Activated T-helper 17 cell treated with anti-CD3 and anti-CD28 coated beads, Interleukin-2, amount 50 U/mL, for 72 hours (primary cell): ENCODE data around the gene PKN2. TPM values are rescaled to one million over a fixed set of nuclear protein-coding genes. Genes with fewer than 3 reads are reported as not detected.
A peak's percentile ranks its signal among the peaks of the same experiment; 100 is the strongest.
"Not testable (repeated sequence)": the region's sequence is repeated elsewhere in the genome, so short reads cannot be mapped to it uniquely, and the experiment has no call there.

Source experiments
- ATAC-seq: fragments of 150-1000 bp; cut with Tn5 transposase; replicated peaks from 2 replicates; pipeline ENCODE4 v1.10.0; 2021; ENCODE audit warnings: mild to moderate bottlenecking, moderate library complexity
- H3K27ac Mint-ChIP-seq: one replicate; pipeline ENCODE4 v1.8.0; 2022; ENCODE audit warnings: mixed read lengths
- H3K27me3 Mint-ChIP-seq: one replicate; pipeline ENCODE4 v1.8.0; 2022; ENCODE audit warnings: mixed read lengths
- H3K36me3 Mint-ChIP-seq: one replicate; pipeline ENCODE4 v1.8.0; 2022; ENCODE audit warnings: low read depth, mild to moderate bottlenecking, mixed read lengths
- H3K4me1 Mint-ChIP-seq: one replicate; pipeline ENCODE4 v1.8.0; 2022; ENCODE audit warnings: mixed read lengths
- H3K4me3 Mint-ChIP-seq: one replicate; pipeline ENCODE4 v1.8.0; 2022; ENCODE audit warnings: mild to moderate bottlenecking, mixed read lengths
- H3K9me3 Mint-ChIP-seq: one replicate; pipeline ENCODE4 v1.8.0; 2022; ENCODE audit warnings: mixed read lengths
- total RNA-seq, 2 donors: library from RNA; stranded (reverse); gene quantifications; one replicate each; pipeline ENCODE4 v1.2.3, GENCODE V29; 2022

Gene PKN2
- total RNA-seq, 2 donors from 2014 or later, result 23.7 to 24.1 TPM

DNA sequence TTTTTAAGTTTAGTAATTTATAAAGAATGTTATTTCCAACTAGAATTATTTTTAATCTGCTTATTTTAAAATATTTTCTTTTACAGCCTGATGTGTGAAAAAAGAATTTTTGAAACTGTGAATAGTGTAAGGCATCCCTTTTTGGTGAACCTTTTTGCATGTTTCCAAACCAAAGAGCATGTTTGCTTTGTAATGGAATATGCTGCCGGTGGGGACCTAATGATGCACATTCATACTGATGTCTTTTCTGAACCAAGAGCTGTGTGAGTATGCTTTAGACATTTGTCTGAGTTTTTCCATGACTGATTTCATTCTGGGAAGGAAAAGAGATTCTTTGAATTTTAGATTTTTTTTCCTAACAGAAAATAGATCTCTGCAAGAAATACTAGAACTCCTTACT, 129.4 kb downstream of the PKN2 start:
- Mint-ChIP-seq H3K4me1 (peaks cover 4% of the 10 kb centered on the region), H3K27ac (no peak overlapping the region), H3K4me3 (no peak overlapping the region), H3K27me3 (no peaks in the 10 kb centered on the region), H3K36me3 (peaks cover 69% of the 10 kb centered on the region), H3K9me3 (no peaks in the 10 kb centered on the region)
- ATAC-seq, result no peak

DNA sequence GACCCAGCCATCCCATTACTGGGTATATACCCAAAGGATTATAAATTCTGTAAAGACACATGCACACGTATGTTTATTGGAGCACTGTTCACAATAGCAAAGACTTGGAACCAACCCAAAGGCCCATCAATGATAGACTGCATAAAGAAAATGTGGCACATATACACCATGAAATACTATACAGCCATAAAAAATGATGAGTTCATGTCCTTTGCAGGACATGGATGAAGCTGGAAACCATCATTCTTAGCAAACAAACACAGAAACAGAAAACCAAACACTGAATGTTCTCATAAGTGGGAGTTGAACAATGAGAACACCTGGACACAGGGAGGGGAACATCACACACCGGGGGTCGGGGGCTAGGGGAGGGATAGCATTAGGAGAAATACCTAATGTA, 135.6 kb downstream of the PKN2 start:
- not testable (repeated sequence) for H3K4me3 Mint-ChIP-seq, ATAC-seq, H3K27ac Mint-ChIP-seq, H3K9me3 Mint-ChIP-seq, H3K4me1 Mint-ChIP-seq, H3K27me3 Mint-ChIP-seq
- H3K36me3 Mint-ChIP-seq, result peaks cover 61% of the 10 kb centered on the region

DNA sequence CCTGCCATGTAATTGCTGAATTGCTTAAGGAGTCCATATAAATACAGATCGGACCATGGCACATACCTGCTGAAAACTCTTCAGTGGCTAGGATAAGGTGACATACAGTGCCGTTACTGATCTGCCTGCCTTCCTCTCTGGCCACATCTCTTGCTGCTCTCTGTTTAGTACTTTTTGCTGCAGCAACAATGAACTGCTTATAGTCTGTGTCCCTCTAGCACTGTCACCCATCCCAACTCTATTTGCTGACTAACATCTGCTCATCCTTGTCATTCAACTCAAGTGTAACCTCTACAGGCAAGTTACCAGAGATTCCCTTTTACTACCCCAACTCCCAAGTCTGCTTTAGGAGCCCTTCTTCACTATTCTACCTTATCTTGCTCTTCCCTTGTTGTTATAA, 141.6 kb downstream of the PKN2 start:
- Mint-ChIP-seq H3K27me3 (no peaks in the 10 kb centered on the region), H3K27ac (no peak overlapping the region), H3K36me3 (peaks cover 60% of the 10 kb centered on the region), H3K9me3 (no peaks in the 10 kb centered on the region), H3K4me1 (no peaks in the 10 kb centered on the region), H3K4me3 (no peak overlapping the region)
- no peak for ATAC-seq

DNA sequence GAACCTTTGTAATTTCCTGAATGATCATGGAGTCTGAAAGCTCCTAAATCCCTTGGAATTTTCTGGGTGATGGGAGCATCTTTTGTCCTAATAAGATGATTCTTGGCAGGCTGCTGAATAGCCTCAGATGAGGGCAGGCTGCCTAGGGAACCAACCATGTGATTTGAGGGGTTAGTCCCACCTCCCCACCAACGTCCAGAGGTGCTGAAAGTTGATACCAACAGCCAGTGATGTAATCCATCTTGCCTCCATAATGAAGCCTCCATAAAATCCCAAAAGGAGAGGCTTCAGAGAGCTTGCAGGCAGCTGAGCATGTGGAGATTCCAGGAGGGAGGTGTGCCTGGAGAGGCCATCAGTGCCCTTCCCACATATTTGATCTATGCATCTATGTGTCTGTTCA, 163.6 kb downstream of the PKN2 start:
- no peak overlapping the region for H3K4me3 Mint-ChIP-seq
- H3K36me3 Mint-ChIP-seq, result peaks cover 29% of the 10 kb centered on the region
- H3K27me3 Mint-ChIP-seq, result no peaks in the 10 kb centered on the region
- no peak for ATAC-seq
- no peaks in the 10 kb centered on the region for H3K9me3 Mint-ChIP-seq
- no peaks in the 10 kb centered on the region for H3K4me1 Mint-ChIP-seq
- peak overlapping the region; percentile 70 for H3K27ac Mint-ChIP-seq

DNA sequence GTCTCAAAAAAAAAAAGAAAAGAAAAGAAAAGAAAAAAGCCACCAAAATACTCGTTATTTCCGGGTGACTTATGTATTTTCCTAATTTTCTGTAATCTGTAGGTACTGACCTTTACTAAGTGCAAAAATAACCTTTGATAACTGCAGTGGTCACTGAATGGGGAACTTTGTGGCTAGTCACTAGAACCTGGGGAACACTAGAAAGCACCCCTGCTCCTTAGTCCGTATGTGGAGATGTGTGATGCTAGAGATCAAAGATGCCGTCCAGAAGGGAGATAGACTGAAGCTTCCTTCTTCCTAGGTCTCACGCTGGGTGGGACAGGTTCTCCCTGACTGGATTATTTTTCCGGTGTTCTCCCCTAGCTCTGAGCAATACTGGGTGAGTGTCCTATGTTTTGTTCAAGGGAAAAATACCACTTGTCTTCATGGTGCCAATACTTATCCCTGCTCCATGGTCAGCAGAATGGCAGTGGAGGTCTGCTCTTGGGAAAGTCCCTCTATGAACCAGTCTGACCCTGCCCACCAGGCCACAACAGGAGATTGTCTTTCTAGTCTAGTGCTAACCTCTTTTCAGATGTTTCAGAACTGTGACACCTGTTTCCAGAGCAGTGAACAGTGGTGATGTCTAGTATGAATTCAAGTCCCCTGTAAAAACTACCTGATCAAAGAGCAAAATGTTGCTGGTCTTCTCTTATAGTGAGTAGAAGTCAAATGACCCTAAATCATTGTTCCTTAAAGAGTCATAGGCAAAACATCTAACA, 167.4 kb downstream of the PKN2 start:
- Mint-ChIP-seq H3K27me3 (no peaks in the 10 kb centered on the region), H3K4me3 (no peak overlapping the region), H3K4me1 (peaks cover 5% of the 10 kb centered on the region), H3K27ac (peak overlapping the region; percentile 66), H3K9me3 (no peaks in the 10 kb centered on the region), H3K36me3 (peaks cover 64% of the 10 kb centered on the region)
- no peak for ATAC-seq

DNA sequence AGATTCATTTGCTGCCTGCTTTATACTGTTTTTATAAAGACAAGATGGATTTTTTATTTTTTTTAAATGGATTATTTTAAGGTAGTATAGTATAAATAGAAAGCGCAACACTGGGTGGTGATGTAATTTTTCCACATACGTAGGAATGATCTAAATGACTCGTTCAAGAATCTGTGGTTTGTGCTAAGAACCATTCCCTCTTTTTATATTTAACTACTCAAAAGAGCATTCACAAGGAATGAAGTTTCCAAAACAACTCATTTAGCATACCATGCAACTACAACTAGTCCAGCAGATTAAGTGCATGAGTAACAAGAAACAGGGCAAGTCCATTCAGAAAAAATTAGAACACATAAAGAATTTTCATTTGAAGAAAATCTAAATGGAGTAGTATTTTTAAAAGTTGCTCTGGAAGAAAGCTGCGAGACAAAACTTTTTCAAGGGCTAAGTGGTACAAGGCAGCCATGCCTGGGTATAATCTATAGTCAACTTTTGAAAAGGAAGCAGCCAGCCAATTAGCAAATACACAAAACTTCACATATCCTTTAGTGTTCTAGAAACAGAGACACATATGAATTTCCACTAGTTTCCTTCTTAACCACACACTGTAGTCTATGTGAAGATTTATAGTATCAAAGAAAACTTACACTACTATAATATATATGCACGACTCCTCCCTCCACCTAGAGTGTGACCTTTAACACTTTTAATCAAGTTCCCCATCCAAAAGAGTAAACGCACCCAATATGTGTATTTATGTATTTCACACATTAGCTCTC, 183.9 kb downstream of the PKN2 start:
- H3K4me1 Mint-ChIP-seq, result peaks cover 22% of the 10 kb centered on the region
- H3K36me3 Mint-ChIP-seq, result peaks cover 50% of the 10 kb centered on the region
- peak; percentile 78 for ATAC-seq
- H3K4me3 Mint-ChIP-seq, result peak overlapping the region; percentile 53
- H3K9me3 Mint-ChIP-seq, result no peaks in the 10 kb centered on the region
- H3K27ac Mint-ChIP-seq, result peak overlapping the region; percentile 22
- no peaks in the 10 kb centered on the region for H3K27me3 Mint-ChIP-seq

DNA sequence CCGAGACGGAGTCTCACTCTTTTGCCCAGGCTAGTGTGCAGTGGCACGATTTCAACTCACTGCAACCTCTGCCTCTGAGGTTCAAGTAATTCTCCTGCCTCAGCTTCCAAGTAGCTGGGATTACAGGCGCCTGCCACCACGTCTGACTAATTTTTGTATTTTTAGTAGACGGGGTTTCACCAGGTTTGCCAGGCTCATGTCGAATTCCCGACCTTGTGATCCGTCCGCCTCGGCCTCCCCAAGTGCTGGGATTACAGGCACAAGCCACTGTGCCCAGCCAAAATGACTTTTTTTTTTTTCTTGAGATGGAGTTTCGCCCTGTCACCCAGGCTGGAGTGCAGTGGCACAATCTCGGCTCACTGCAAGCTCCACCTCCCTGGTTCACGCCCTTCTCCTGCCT, 185.6 kb downstream of the PKN2 start:
- ATAC-seq, H3K9me3 Mint-ChIP-seq, H3K27ac Mint-ChIP-seq, H3K4me3 Mint-ChIP-seq, H3K27me3 Mint-ChIP-seq: not testable (repeated sequence)
- Mint-ChIP-seq H3K4me1 (peaks cover 28% of the 10 kb centered on the region), H3K36me3 (peaks cover 41% of the 10 kb centered on the region)

DNA sequence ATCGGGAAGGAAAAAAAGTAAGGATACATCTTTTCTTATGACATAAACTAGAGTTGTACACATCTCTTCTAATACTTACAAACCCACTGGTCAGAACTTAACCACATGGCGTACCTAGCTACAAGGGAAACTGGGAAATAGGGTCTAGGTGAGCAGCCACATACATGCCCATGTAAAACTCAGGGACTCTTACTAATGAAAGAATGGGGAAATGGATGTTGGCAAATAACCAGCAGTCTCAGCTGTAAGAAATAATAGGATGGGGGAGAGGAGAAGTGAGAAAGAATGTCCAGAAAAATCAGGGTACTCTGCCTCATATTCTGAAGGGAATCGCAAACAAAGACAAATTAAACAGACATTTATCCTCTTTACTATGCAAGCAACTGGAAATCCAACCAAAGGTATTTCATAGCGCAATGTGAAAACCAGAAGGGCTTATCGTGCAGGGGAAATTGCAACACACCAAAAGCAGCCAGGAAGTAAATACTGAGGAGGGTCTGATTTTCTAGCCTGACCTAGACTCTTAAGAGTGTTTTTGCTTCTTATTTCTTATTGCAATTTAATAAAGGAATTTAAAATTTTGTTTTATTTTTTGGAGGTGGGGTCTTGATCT, 189.8 kb downstream of the PKN2 start:
- Mint-ChIP-seq H3K4me3 (no peak overlapping the region), H3K27me3 (no peaks in the 10 kb centered on the region), H3K9me3 (no peaks in the 10 kb centered on the region), H3K4me1 (peaks cover 25% of the 10 kb centered on the region), H3K27ac (no peak overlapping the region), H3K36me3 (peaks cover 57% of the 10 kb centered on the region)
- ATAC-seq, result no peak

DNA sequence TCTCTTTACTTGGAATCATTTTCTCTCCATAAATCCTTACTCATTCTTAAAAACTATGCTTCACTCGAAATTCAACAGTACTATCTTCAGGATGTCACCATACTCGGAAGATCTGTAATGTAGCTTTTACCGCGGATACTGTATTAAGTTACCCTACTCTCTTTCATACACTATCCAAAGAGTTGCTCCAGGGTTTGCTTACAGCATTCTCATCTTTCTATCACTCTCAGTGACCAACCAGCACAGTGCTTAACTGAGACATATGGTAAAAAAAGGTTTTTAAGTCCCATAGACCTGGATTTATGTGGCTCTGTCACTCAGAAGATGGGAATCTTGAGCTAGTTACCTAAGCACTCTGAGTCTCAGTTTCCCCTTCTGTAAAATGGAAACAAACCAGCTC, 191.5 kb downstream of the PKN2 start:
- Mint-ChIP-seq H3K36me3 (peaks cover 75% of the 10 kb centered on the region), H3K4me1 (peaks cover 25% of the 10 kb centered on the region), H3K27me3 (no peaks in the 10 kb centered on the region), H3K27ac (peak overlapping the region; percentile 53), H3K9me3 (no peaks in the 10 kb centered on the region), H3K4me3 (no peak overlapping the region)
- no peak for ATAC-seq

DNA sequence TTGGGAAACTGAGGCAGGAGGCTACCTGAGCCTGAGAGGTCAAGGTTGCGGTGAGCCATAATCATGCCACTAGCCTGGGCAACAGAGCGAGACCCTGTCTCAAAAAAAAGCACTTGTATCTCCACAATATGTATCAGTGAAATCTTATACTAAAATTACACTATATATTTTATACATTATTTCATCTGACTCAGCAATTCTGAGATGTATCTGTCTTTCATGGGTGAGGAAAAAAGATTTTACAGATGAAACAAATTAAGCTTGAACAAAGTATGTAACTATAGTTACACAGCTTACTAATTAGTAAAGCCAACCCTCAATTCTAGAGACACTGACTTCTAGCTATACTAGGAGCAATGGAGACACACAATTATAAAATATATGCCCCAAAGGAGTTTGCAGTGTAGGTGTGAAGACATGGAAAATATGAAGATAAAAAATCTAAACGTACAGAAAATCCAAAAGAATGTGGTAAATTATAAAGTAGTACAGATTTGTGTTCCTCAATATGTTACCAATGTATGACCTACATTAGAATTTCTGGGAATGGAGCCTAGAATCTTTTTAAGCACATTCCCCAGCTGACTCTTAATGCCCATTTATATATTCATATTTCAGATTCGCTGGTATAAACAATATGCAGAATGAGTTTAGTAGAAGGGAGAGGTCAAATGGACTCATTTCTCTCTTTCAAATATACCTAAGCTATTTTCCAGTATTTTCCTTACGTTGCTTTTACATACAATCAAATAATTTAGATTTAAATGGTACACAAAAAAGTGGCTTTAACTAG, 192.7 kb downstream of the PKN2 start:
- no peak overlapping the region for H3K4me3 Mint-ChIP-seq
- peaks cover 74% of the 10 kb centered on the region for H3K36me3 Mint-ChIP-seq
- ATAC-seq, result no peak
- H3K9me3 Mint-ChIP-seq, result no peaks in the 10 kb centered on the region
- H3K27ac Mint-ChIP-seq, result no peak overlapping the region
- H3K4me1 Mint-ChIP-seq, result peaks cover 25% of the 10 kb centered on the region
- no peaks in the 10 kb centered on the region for H3K27me3 Mint-ChIP-seq

DNA sequence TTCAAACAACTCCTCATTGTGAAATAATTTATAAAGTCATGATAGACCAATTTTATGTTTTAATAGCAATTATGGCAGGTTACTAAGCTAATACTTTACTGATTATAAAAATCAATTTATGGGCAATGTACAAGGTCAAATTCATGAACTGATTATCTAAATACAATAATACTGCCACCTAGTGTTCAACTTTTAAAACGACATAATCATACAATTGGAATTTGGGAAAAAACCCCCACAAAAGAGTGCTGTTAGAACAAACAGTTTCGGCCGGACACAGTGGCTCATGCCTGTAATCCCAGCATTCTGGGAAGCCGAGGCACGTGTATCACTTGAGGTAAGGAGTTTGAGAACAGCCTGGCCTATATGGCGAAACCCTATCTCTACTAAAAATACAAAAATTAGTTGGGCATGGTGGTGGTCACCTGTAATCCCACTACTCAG, 193.3 kb downstream of the PKN2 start:
- no peak for ATAC-seq

DNA sequence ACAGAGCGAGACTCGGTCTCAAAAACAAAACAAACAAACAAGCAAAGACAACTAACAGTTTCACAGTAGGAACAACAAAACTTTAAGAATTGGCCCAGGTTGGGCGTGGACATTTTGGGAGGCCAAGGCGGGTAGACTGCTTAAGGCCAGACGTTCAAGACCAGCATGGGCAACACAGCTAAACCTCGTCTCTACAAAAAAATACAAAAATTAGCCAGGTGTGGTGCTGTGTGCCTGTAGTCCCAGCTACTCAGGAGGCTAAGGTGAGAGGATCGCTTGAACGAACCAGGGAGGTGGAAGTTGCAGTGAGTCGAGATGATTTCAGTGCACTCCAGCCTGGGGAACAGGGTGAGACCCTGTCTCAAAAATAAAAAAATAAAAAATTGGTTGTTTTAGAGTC, 193.8 kb downstream of the PKN2 start:
- H3K27ac Mint-ChIP-seq, result no peak overlapping the region
- H3K4me1 Mint-ChIP-seq, result peaks cover 33% of the 10 kb centered on the region
- H3K4me3 Mint-ChIP-seq, result no peak overlapping the region

More for the DNA sequence above, 193.3 kb downstream of the PKN2 start:
- H3K4me3 Mint-ChIP-seq, result no peak overlapping the region
- peaks cover 74% of the 10 kb centered on the region for H3K36me3 Mint-ChIP-seq
- H3K27me3 Mint-ChIP-seq, result no peaks in the 10 kb centered on the region
- H3K4me1 Mint-ChIP-seq, result peaks cover 30% of the 10 kb centered on the region
- H3K27ac Mint-ChIP-seq, result no peak overlapping the region
- H3K9me3 Mint-ChIP-seq, result no peaks in the 10 kb centered on the region

DNA sequence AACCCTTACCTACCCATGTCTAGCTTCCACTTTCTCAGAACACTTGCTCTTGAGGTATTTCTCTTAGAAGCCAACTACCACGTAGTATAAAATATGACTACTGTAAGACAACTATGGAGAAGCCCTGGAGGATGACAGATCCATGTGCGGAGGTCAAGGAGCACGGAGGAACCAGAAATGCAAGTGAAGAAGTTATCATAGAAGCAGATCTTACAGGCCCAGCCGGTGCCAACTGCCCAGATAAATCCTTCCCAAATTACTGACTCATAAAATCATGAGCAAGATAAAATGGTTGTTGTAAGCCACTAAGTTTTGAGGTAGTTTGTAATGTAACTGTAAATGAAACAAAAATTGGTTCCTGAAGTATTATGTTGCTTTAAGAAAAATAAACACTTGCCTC, 194.7 kb downstream of the PKN2 start:
- no peak overlapping the region for H3K27ac Mint-ChIP-seq

More for the DNA sequence above, 193.8 kb downstream of the PKN2 start:
- Mint-ChIP-seq H3K9me3 (no peaks in the 10 kb centered on the region), H3K27me3 (no peaks in the 10 kb centered on the region), H3K36me3 (peaks cover 74% of the 10 kb centered on the region)
- no peak for ATAC-seq

DNA sequence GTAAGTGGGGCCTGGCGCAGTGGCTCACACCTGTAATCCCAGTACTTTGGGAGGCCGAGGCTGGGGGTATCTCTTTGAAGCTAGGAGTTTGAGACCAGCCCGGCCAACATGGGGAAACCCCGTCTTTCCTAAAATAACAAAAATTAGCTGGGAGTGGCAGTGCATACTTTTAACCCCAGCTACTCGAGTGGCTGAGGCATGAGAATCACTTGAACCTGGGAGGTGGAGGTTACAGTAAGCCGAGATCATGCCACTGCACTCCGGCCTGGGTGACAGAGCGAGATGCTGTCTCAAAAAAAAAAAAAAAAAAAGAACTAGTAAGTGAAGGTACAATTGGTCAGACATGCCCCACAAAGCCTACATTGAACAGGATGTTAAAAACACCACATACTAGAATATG, 196.6 kb downstream of the PKN2 start:
- H3K27me3 Mint-ChIP-seq, H3K4me3 Mint-ChIP-seq, H3K27ac Mint-ChIP-seq, ATAC-seq, H3K9me3 Mint-ChIP-seq: not testable (repeated sequence)
- Mint-ChIP-seq H3K4me1 (peaks cover 25% of the 10 kb centered on the region), H3K36me3 (peaks cover 85% of the 10 kb centered on the region)

More for the DNA sequence above, 194.7 kb downstream of the PKN2 start:
- peaks cover 33% of the 10 kb centered on the region for H3K4me1 Mint-ChIP-seq
- H3K4me3 Mint-ChIP-seq, result no peak overlapping the region
- peaks cover 77% of the 10 kb centered on the region for H3K36me3 Mint-ChIP-seq
- no peaks in the 10 kb centered on the region for H3K9me3 Mint-ChIP-seq
- H3K27me3 Mint-ChIP-seq, result no peaks in the 10 kb centered on the region
- ATAC-seq, result no peak
